K562 (cell line): ENCODE measurements around the gene PPP4R3B. TPM values are rescaled to one million over a fixed set of nuclear protein-coding genes. Genes with fewer than 3 reads are reported as not detected.

Experiments used
- ATAC-seq: fragments of 200-7000 bp; cut with Tn5 transposase; 3 replicates; pipeline ENCODE4 v1.9.1; 2020; ENCODE audit warnings: moderate library complexity
- BruUV-seq: library from RNA; stranded (reverse); fragments of 400-500 nt; replicated peaks from 2 replicates; lab custom pipeline; 2021; lab: Mats Ljungman, UMichigan
- CTCF ChIA-PET: fragments of 300-600 bp; formaldehyde crosslinking; extraction: SDS; loops from one replicate; lab custom pipeline; 2021; ENCODE audit warnings: low intra/inter-chr PET ratio; lab: Yijun Ruan, JAX
- POLR2A ChIA-PET: fragments of 300-600, 350-650 bp; sonication (Branson Sonifier 250); formaldehyde crosslinking; extraction: SDS; loops from one replicate; lab custom pipeline; 2021; ENCODE audit warnings: antibody characterized with exemption, inconsistent platforms; lab: Yijun Ruan, JAX
- DNase-seq, 4 experiments: peaks; one replicate each; pipeline versions ENCODE4 v3.0.0 to v3.0.0-alpha.2; 2011 to 2018; ENCODE audit warnings: low spot score in 3 of 4, mixed read lengths in 3 of 4; ENCODE audit errors: extremely low read depth in 1 of 4
- FAIRE-seq: peaks from 2 replicates; lab custom pipeline; 2011; peaks lifted over from hg19 to GRCh38; lab: Jason Lieb, UNC
- H2AFZ ChIP-seq: 2 replicates; pipeline ENCODE4 v1.6.0; 2011; ENCODE audit warnings: low read depth, low read length, control low read depth, inconsistent platforms
- H3K27ac ChIP-seq: fragments of 200-600 bp; 3 replicates; pipeline ENCODE4 v1.8.0; 2011; ENCODE audit warnings: low read depth, mild to moderate bottlenecking, control low read depth, inconsistent platforms, low read length, moderate library complexity, mixed read lengths; ENCODE audit errors: extremely low read depth
- H3K27me3 ChIP-seq, 2 experiments: fragments of 300-600 bp in 1 of 2; 2 replicates in 1 of 2; 3 replicates in 1 of 2; pipeline versions ENCODE4 v1.6.0 to v1.8.0; 2011; ENCODE audit warnings: inconsistent platforms in 2 of 2, low read length in 2 of 2, mild to moderate bottlenecking in 1 of 2, mixed read lengths in 1 of 2, moderate library complexity in 1 of 2; ENCODE audit not compliant: control insufficient read depth in 2 of 2, insufficient read depth in 2 of 2
- H3K36me3 ChIP-seq: fragments of 300-600 bp; 3 replicates; pipeline ENCODE4 v1.8.0; 2011; ENCODE audit warnings: mild to moderate bottlenecking, low read length, inconsistent platforms; ENCODE audit not compliant: control insufficient read depth, insufficient read depth
- H3K4me1 ChIP-seq, 2 experiments: fragments of 200-600 bp in 1 of 2; replicated peaks in 1 of 2; 2 replicates in 1 of 2; 3 replicates in 1 of 2; pipeline versions ENCODE4 v1.5.1 to v1.8.0; 2011; ENCODE audit warnings: inconsistent platforms in 2 of 2, low read length in 2 of 2, mild to moderate bottlenecking in 1 of 2, mixed read lengths in 1 of 2, moderate library complexity in 1 of 2; ENCODE audit not compliant: control insufficient read depth in 2 of 2, insufficient read depth in 2 of 2
- H3K4me2 ChIP-seq: 2 replicates; pipeline ENCODE4 v1.6.1; 2011; ENCODE audit warnings: low read length, control low read depth, inconsistent platforms, mixed read lengths; ENCODE audit not compliant: insufficient read depth
- H3K4me3 ChIP-seq: fragments of 200-600 bp; sonication (generic), shearing (Covaris generic); 2 replicates; pipeline ENCODE4 v1.5.1; 2016; ENCODE audit warnings: control low read depth, inconsistent platforms
- H3K79me2 ChIP-seq: fragments of 200-600 bp; 3 replicates; pipeline ENCODE4 v1.8.0; 2011; ENCODE audit warnings: low read length, inconsistent platforms; ENCODE audit not compliant: control insufficient read depth, insufficient read depth
- H3K9ac ChIP-seq, 2 experiments: 2 replicates each; pipeline versions ENCODE4 v1.6.0 to v1.6.1; 2011; ENCODE audit warnings: low read depth in 2 of 2, low read length in 2 of 2, control low read depth in 1 of 2, inconsistent platforms in 1 of 2, mild to moderate bottlenecking in 1 of 2, mixed read lengths in 1 of 2; ENCODE audit not compliant: insufficient read depth in 1 of 2
- H3K9me1 ChIP-seq: one replicate; pipeline ENCODE4 v1.6.0; 2011; ENCODE audit warnings: inconsistent platforms, mild to moderate bottlenecking, low read length, moderate library complexity; ENCODE audit not compliant: control insufficient read depth, insufficient read depth
- H3K9me3 ChIP-seq: replicated peaks from 2 replicates; pipeline ENCODE4 v1.5.1; 2011; ENCODE audit warnings: low read depth, low read length, inconsistent platforms; ENCODE audit not compliant: control insufficient read depth, insufficient read depth
- H4K20me1 ChIP-seq: replicated peaks from 2 replicates; pipeline ENCODE4 v1.6.1; 2011; ENCODE audit warnings: low read length, inconsistent platforms, mixed read lengths; ENCODE audit not compliant: control insufficient read depth, insufficient read depth
- ARID1B ChIP-seq: fragments of 450-650 bp; IDR thresholded peaks from 2 replicates; pipeline ENCODE4 v1.6.1; 2016; ENCODE audit warnings: antibody characterized with exemption, mild to moderate bottlenecking, inconsistent platforms
- CBFA2T2 ChIP-seq: fragments of 450-650 bp; conservative IDR thresholded peaks from 2 replicates; pipeline ENCODE4 v1.6.1; 2017; ENCODE audit warnings: mild to moderate bottlenecking
- CBFA2T3 ChIP-seq: fragments of 450-650 bp; IDR thresholded peaks from 2 replicates; pipeline ENCODE4 v1.6.1; 2017
- DPF2 ChIP-seq: fragments of 450-650 bp; IDR thresholded peaks from 2 replicates; pipeline ENCODE4 v1.6.1; 2016
- HLTF ChIP-seq: fragments of 450-650 bp; IDR thresholded peaks from 2 replicates; pipeline ENCODE4 v1.6.1; 2016
- NBN ChIP-seq: fragments of 450-650 bp; IDR thresholded peaks from 2 replicates; pipeline ENCODE4 v1.6.1; 2016; ENCODE audit warnings: low read depth, mild to moderate bottlenecking
- NR3C1 ChIP-seq: sonication (generic); formaldehyde crosslinking; IDR thresholded peaks from 2 replicates; pipeline ENCODE4 v1.8.1; 2022; ENCODE audit warnings: missing genetic modification reagents
- POLR2AphosphoS5 ChIP-seq: IDR thresholded peaks from 2 replicates; pipeline ENCODE4 v1.6.1; 2011; ENCODE audit warnings: mild to moderate bottlenecking, low read depth, low read length, moderate library complexity; ENCODE audit not compliant: control insufficient read depth, insufficient read depth
- RB1 ChIP-seq: fragments of 450-650 bp; IDR thresholded peaks from 2 replicates; pipeline ENCODE4 v1.6.1; 2017; ENCODE audit warnings: low read depth, mild to moderate bottlenecking
- RBM39 ChIP-seq: fragments of 200-400 bp; formaldehyde crosslinking; optimal IDR thresholded peaks from 2 replicates; pipeline ENCODE3; 2018; ENCODE audit warnings: low read depth, low read length
- RFX7 ChIP-seq: fragments of 250-450 bp; sonication (Bioruptor Pico); IDR thresholded peaks from 2 replicates; pipeline ENCODE4 v1.5.1; 2021; ENCODE audit warnings: mild to moderate bottlenecking
- SUPT5H ChIP-seq: fragments of 450-650 bp; IDR thresholded peaks from 2 replicates; pipeline ENCODE4 v1.6.1; 2016
- TAL1 ChIP-seq: fragments of 450-650 bp; IDR thresholded peaks from 2 replicates; pipeline ENCODE4 v1.6.1; 2016; ENCODE audit warnings: mild to moderate bottlenecking
- TCF3 ChIP-seq: sonication (generic); formaldehyde crosslinking; IDR thresholded peaks from 2 replicates; pipeline ENCODE4 v1.4.0; 2020; ENCODE audit warnings: mild to moderate bottlenecking, missing genetic modification reagents
- ZNF316 ChIP-seq: fragments of 450-650 bp; IDR thresholded peaks from 2 replicates; pipeline ENCODE4 v1.6.1; 2016
- WGBS: fragments of 100-300 bp; shearing (Covaris generic); methylation state at CpG from one replicate; pipeline ENCODE4 v1.1.6; 2016; ENCODE audit warnings: low coverage, mixed read lengths; ENCODE audit not compliant: insufficient coverage; ENCODE audit errors: missing lambda C conversion rate; 5-methylcytosine and 5-hydroxymethylcytosine counted together
- in situ Hi-C: fragments of 300-500 bp; cut with MboI; formaldehyde crosslinking; loops from 4 replicates; pipeline ENCODE4 v1.15.0; 2018; ENCODE audit warnings: inconsistent platforms, mixed read lengths
- intact Hi-C: fragments of 100-400 bp; cut with micrococcal nuclease; formaldehyde crosslinking; loops from 2 replicates; pipeline ENCODE4 v1.14.2; 2022
- polyA plus RNA-seq, 8 experiments: library from polyadenylated mRNA; depleted of rRNA in 4 of 8; stranded (reverse) in 5 of 8; unstranded in 3 of 8; fragments of >200 nt; fragmentation: Nextera tagmentation in 2 of 8; fragmentation: Illumina TruSeq in 1 of 8; extraction: Ambion mirVana in 2 of 8; extraction: Trizol in 1 of 8; gene quantifications; 2 replicates each; pipeline versions ENCODE4 v1.2.1 to v1.2.3, GENCODE V29; 2011 to 2014; ENCODE audit warnings: inconsistent platforms in 1 of 8, missing spikeins in 1 of 8
- total RNA-seq, 7 experiments: library from RNA; depleted of rRNA in 6 of 7; stranded (reverse); fragments of >200 nt in 6 of 7; fragmentation: Illumina TruSeq in 2 of 7; extraction: Trizol in 2 of 7; gene quantifications; 2 replicates each; pipeline versions ENCODE4 v1.2.1 to v1.2.3, GENCODE V29; 2011 to 2021; ENCODE audit warnings: low replicate concordance in 1 of 7
- TF ChIP-seq, protein P1 (sequence below): sonication (generic); formaldehyde crosslinking; IDR thresholded peaks from 2 replicates; pipeline ENCODE4 v1.5.0; 2020; ENCODE audit warnings: missing genetic modification reagents

PPP4R3B gene
- total and polyA plus RNA-seq, 9 of the 15 experiments (the other 6 are each of a cell fraction or from before 2014, with no cell fraction given) = 13.2 to 59.2 (median 41.9) TPM

DNA sequence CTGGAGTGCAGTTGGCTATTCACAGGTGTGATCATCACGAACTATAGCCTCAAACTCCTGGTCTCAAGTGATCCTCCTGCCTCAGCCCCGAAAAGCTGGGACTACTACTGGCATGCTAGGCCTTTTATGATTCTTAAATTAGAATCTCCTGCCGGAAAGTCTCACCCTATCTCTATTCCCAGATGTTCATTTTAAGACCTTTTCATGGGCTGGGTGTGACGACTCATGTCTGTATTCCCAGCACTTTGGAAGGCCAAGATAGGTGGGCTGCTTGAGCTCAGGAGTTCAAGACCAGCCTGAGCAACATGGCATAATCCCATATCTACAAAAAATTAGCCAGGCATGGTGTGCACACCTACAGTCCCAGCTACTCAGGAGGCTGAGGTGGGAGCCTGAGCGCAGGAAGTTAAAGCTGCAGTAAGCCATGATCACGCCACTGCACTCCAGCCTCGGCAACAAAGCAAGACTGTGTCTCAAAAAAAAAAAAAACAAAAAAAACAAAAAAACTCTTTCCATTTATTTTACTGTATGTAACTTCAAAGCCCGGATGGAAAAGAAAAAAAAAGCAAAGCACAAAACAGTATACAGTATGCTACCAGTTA is 8.1 kb downstream of the PPP4R3B start:
- TF ChIP-seq HLTF (peak; percentile 61; the same call in 1 of the 2 replicates), NBN (peak; percentile 48; the same call in 1 of the 2 replicates), RB1 (no peak), ARID1B (peak; percentile 51), RBM39 (no peak), RFX7 (CRISPR knock-in tag) (no peak), POLR2AphosphoS5 (0 out of 2 replicates have a peak, but pooled peaks have one; percentile 33), SUPT5H (peak; percentile 19; the same call in 1 of the 2 replicates), NR3C1 (CRISPR knock-in tag) (no peak), DPF2 (0 out of 2 replicates have a peak, but pooled peaks have one; percentile 32), CBFA2T2 (0 out of 2 replicates have a peak, but pooled peaks have one; percentile 20), TCF3 (CRISPR knock-in tag) (peak; percentile 72), TAL1 (peak; percentile 11; the same call in 1 of the 2 replicates), ZNF316 (peak; percentile 23; the same call in 1 of the 2 replicates), CBFA2T3 (peak; percentile 56)
- TF ChIP-seq, protein P1, sequence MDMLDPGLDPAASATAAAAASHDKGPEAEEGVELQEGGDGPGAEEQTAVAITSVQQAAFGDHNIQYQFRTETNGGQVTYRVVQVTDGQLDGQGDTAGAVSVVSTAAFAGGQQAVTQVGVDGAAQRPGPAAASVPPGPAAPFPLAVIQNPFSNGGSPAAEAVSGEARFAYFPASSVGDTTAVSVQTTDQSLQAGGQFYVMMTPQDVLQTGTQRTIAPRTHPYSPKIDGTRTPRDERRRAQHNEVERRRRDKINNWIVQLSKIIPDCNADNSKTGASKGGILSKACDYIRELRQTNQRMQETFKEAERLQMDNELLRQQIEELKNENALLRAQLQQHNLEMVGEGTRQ (CRISPR knock-in tag) = no peak
- TF ChIP-seq, all 486 proteins: peak for 11
- peak; percentile 85 for FAIRE-seq
- POLR2A ChIA-PET = interaction anchor here (0.6 to 1.2 kb wide), 4 partner anchors 8 to 219 kb away, joined by 3 to 6 read pairs (median 3); no protein-coding TSS in a partner anchor

More for the DNA sequence above, 8.1 kb downstream of the PPP4R3B start:
- in situ Hi-C loops = no loop called here
- peak overlapping the region; percentile 57; the same call in 2 of the 3 replicates for H3K27ac ChIP-seq
- no peaks in the 10 kb centered on the region for H3K9me1 ChIP-seq
- BruUV-seq = no TSS peak
- 16% methylated on average over 8 of the region's 8 CpGs for WGBS
- H3K27me3 ChIP-seq = no peaks in the 10 kb centered on the region
- no peak overlapping the region for H2AFZ ChIP-seq
- peaks cover 87% of the 10 kb centered on the region for H3K79me2 ChIP-seq
- ATAC-seq (peak; percentile 69), DNase-seq (peak in 3 of 4 experiments; percentile 27 to 61 (median 35))
- no peaks in the 10 kb centered on the region; the same call in 1 of the 2 replicates for H4K20me1 ChIP-seq
- peak overlapping the region; percentile 49 for H3K4me2 ChIP-seq
- H3K4me1 ChIP-seq = peaks cover 5 to 20% of the 10 kb centered on the region in 2 experiments; a peak in 3 of 5 replicates
- no peaks in the 10 kb centered on the region for H3K9me3 ChIP-seq
- H3K9ac ChIP-seq = peak overlapping the region; percentile 31 to 78; a peak in 3 of 4 replicates
- peaks cover 40% of the 10 kb centered on the region for H3K36me3 ChIP-seq
- CTCF ChIA-PET = no interaction called here
- intact Hi-C loops = no loop called here
- no peak overlapping the region for H3K4me3 ChIP-seq
